Esophagus squamous epithelium (tissue), 5 donors: Measurements from ENCODE around the gene RASL11A. TPM values are rescaled to one million over a fixed set of nuclear protein-coding genes. Genes with fewer than 3 reads are reported as not detected.

Experiments
- DNase-seq: peaks from one replicate; lab custom pipeline; 2025; lab: John Stamatoyannopoulos, UW
- H3K27ac ChIP-seq, 4 donors: fragments of 200-600 bp; sonication (generic); one replicate each; pipeline ENCODE4 v1.5.1; 2016 to 2019; ENCODE audit warnings: mild to moderate bottlenecking in 1 of 4
- H3K27me3 ChIP-seq, 4 donors: fragments of 200-600 bp; sonication (generic); 1 replicate in 3 of 4; 2 replicates in 1 of 4; pipeline versions ENCODE4 v1.5.1 to v1.6.0; 2017 to 2021; ENCODE audit warnings: antibody characterized with exemption in 1 of 4
- H3K36me3 ChIP-seq, 3 donors: fragments of 200-600 bp; sonication (generic); one replicate each; pipeline ENCODE4 v1.5.1; 2016 to 2019
- H3K4me1 ChIP-seq, 3 donors: fragments of 200-600 bp; sonication (generic); one replicate each; pipeline ENCODE4 v1.5.1; 2017 to 2019
- H3K4me3 ChIP-seq, 4 donors: fragments of 200-600 bp; sonication (generic); 1 replicate in 3 of 4; 2 replicates in 1 of 4; pipeline ENCODE4 v1.5.1; 2016 to 2019; ENCODE audit warnings: mild to moderate bottlenecking in 2 of 4, moderate library complexity in 1 of 4
- H3K9me3 ChIP-seq, 3 donors: fragments of 200-600 bp; sonication (generic); one replicate each; pipeline ENCODE4 v1.5.1; 2016 to 2019
- CTCF ChIP-seq, 6 experiments: fragments of 450-650 bp in 4 of 6; fragments of 200-600 bp in 2 of 6; sonication (generic) in 2 of 6; IDR thresholded peaks; one replicate each; pipeline ENCODE4 v1.5.1; 2016 to 2019; ENCODE audit warnings: antibody characterized with exemption in 6 of 6, mild to moderate bottlenecking in 4 of 6, moderate library complexity in 4 of 6
- POLR2A ChIP-seq, 4 donors: fragments of 450-650 bp; IDR thresholded peaks; one replicate each; pipeline ENCODE4 v1.6.1; 2017; ENCODE audit warnings: antibody characterized with exemption in 4 of 4, mild to moderate bottlenecking in 4 of 4, moderate library complexity in 3 of 4
- WGBS, 2 donors: methylation state at CpG; one replicate each; pipeline ENCODE4 v1.1.5; 2018; 5-methylcytosine and 5-hydroxymethylcytosine counted together
- intact Hi-C: fragments of 100-400 bp; cut with DNase I; formaldehyde crosslinking; loops from one replicate; pipeline ENCODE4 v1.15.0; 2022
- total RNA-seq, 4 donors: library from RNA; depleted of rRNA; stranded (reverse); fragments of >200 nt; gene quantifications; one replicate each; pipeline ENCODE4 v1.1.0, GENCODE V29; 2016
- donor health status: DM: yes; HTN: yes; CAD: no.

RASL11A gene
- total RNA-seq, 4 donors from 2014 or later, result 4.4 to 34.1 (median 21.9) TPM

DNA sequence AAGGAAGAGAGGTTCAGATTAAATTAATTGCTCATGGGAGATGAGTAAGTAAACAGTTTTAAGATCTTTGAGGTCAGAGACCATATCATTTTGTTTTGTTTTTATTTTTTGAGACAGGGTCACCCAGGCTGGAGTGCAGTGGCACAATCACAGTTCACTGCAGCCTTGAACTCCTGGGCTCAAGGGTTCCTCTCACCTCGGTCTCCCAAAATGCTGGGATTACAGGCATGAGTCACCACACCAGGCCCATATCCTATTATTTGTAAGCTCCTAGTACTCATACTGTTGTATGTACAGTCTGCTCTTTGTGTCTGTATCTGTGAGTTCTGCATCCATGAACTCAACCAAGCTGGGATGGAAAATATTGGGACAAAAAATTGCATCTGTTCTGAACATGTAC lies 6.0 kb upstream of the RASL11A start:
- DNase-seq, result no peak
- intact Hi-C loops, result no loop called here
- 35% methylated on average over 1 of the region's 1 CpG for whole genome bisulfite sequencing, 2 donors
- TF ChIP-seq CTCF (IDR thresholded peaks at IDR 0.05), result no peak
- TF ChIP-seq POLR2A (IDR thresholded peaks at IDR 0.05), result no peak
- no peaks in the 10 kb centered on the region for H3K27me3 ChIP-seq
- H3K9me3 ChIP-seq, result no peaks in the 10 kb centered on the region
- peaks cover 0 to 27% (median 0%) of the 10 kb centered on the region in 3 donors for H3K36me3 ChIP-seq
- no peak overlapping the region for H3K4me3 ChIP-seq
- H3K4me1 ChIP-seq, result peaks cover 7 to 72% (median 7%) of the 10 kb centered on the region in 3 donors
- H3K27ac ChIP-seq, result peak overlapping the region in 2 of 4 donors; percentile 5 to 44

DNA sequence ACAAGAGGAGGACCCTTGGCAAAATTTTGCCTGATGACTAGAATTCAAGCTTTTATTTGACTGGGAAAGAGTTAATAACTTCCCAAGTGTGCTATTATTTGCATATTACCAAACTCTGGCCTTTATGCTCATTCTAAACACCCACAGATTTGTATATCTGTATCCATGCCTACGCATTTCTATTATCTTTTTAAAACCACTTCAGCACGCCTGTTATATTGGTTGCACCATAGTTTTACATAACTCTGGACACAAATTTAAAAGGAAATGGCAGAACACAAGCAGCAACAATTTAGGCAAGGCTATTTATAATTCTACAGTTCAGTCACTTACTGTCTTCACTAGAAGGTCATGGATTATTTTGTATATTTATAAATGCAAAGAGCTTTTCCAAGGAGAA lies 3.7 kb upstream of the RASL11A start:
- intact Hi-C loops, result no loop called here
- no peak for TF ChIP-seq POLR2A (IDR thresholded peaks at IDR 0.05)
- no peak for TF ChIP-seq CTCF (IDR thresholded peaks at IDR 0.05)
- 17 to 18% methylated on average over 2 of the region's 2 CpGs for WGBS, 2 donors
- no peak for DNase-seq
- Histone ChIP-seq H3K4me3 (no peak overlapping the region), H3K27me3 (no peaks in the 10 kb centered on the region), H3K4me1 (peaks cover 15 to 71% (median 15%) of the 10 kb centered on the region in 3 donors), H3K27ac (peak overlapping the region in 3 of 4 donors; percentile 13 to 31 (median 24)), H3K36me3 (peaks cover 0 to 7% (median 0%) of the 10 kb centered on the region in 3 donors), H3K9me3 (no peaks in the 10 kb centered on the region)

DNA sequence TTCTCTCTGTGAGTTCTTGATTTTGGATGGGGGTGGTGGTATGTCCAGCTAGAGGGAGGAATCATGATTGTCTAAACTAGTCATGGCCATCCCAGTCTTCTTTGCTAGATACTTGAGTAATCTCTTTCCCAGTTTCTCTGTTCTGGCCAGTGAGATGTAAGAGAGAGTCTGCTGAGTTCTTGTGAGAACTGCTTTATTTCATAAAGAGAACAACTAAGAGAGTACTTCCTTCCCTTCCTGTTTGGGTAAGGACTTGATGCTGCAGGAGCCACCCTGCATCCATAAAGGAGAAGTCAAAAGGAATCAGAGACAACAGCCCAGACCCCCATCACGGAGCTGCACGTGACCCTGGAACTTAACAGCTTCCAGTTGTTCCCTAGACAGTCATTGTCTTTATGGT lies 3.0 kb upstream of the RASL11A start:
- Histone ChIP-seq H3K4me3 (no peak overlapping the region), H3K27me3 (no peaks in the 10 kb centered on the region), H3K4me1 (peaks cover 15 to 73% (median 15%) of the 10 kb centered on the region in 3 donors), H3K36me3 (peaks cover 0 to under 1% (median 0%) of the 10 kb centered on the region in 3 donors), H3K9me3 (no peaks in the 10 kb centered on the region), H3K27ac (peak overlapping the region in 2 of 4 donors; percentile 24 to 31)
- TF ChIP-seq CTCF (IDR thresholded peaks at IDR 0.05) (no peak), POLR2A (IDR thresholded peaks at IDR 0.05) (no peak)
- WGBS, 2 donors, result 67 to 70% methylated on average over 2 of the region's 2 CpGs
- DNase-seq, result no peak
- intact Hi-C loops, result no loop called here

GRCh38 chr13:27269114-27269665 lies 1.4 kb upstream of the RASL11A start:
- no peak for DNase-seq
- no peaks in the 10 kb centered on the region for H3K9me3 ChIP-seq
- peaks cover 0 to 8% (median 0%) of the 10 kb centered on the region in 3 donors for H3K36me3 ChIP-seq
- no peaks in the 10 kb centered on the region for H3K27me3 ChIP-seq
- peaks cover 15 to 78% (median 15%) of the 10 kb centered on the region in 3 donors for H3K4me1 ChIP-seq
- intact Hi-C loops, result no loop called here
- H3K27ac ChIP-seq, result peak overlapping the region in 1 of 4 donors; percentile 61
- 14 to 31% methylated on average over 1 to 2 of the region's 2 CpGs for WGBS, 2 donors
- no peak overlapping the region for H3K4me3 ChIP-seq
- TF ChIP-seq POLR2A (IDR thresholded peaks at IDR 0.05) (no peak), CTCF (IDR thresholded peaks at IDR 0.05) (no peak)

- Histone ChIP-seq H3K27me3 (no peaks in the 10 kb centered on the region), H3K9me3 (no peaks in the 10 kb centered on the region), H3K27ac (peak overlapping the region; percentile 89 to 95 (median 91)), H3K4me1 (peaks cover 10 to 76% (median 15%) of the 10 kb centered on the region in 3 donors), H3K4me3 (peak overlapping the region; percentile 69 to 85 (median 74)), H3K36me3 (peaks cover 0 to 8% (median 0%) of the 10 kb centered on the region in 3 donors)
- intact Hi-C loops, result loop anchor here (10.0 kb wide), 1 partner anchor 287 kb away; no protein-coding TSS in a partner anchor
- DNase-seq, result no peak
- TF ChIP-seq POLR2A (IDR thresholded peaks at IDR 0.05), result no peak
- TF ChIP-seq CTCF (IDR thresholded peaks at IDR 0.05), result no peak
- 19 to 32% methylated on average over 5 to 6 of the region's 15 CpGs for WGBS, 2 donors
Observed at GRCh38 chr13:27271570-27272096, 1.0 kb downstream of the RASL11A start.
